Endothelial cell of umbilical vein (primary cell): ENCODE data around the gene PTK6. TPM values are rescaled to one million over a fixed set of nuclear protein-coding genes. Genes with fewer than 3 reads are reported as not detected.

ENCODE experiments used
- BruUV-seq: library from RNA; stranded (reverse); fragments of 400-500 nt; replicated peaks from 2 replicates; lab custom pipeline; 2021; lab: Mats Ljungman, UMichigan
- CTCF ChIA-PET: fragments of 300-600, 350-600 bp; sonication (Branson Sonifier 250); formaldehyde crosslinking; loops from one replicate; lab custom pipeline; 2021; ENCODE audit warnings: antibody characterized with exemption, inconsistent platforms; lab: Charles Lee
- POLR2A ChIA-PET: fragments of 300-600, 350-600 bp; sonication (Branson Sonifier 250); formaldehyde crosslinking; loops from one replicate; lab custom pipeline; 2021; ENCODE audit warnings: antibody characterized with exemption, inconsistent platforms; lab: Charles Lee
- DNase-seq: peaks from one replicate; pipeline ENCODE4 v3.0.0-alpha.2; 2011; ENCODE audit warnings: low read depth, low spot score
- FAIRE-seq: peaks from 2 replicates; lab custom pipeline; 2011; peaks lifted over from hg19 to GRCh38; lab: Jason Lieb, UNC
- H2AFZ ChIP-seq: 2 replicates; pipeline ENCODE4 v1.6.0; 2012; ENCODE audit warnings: low read depth, low read length, control low read depth, inconsistent platforms
- H3K27ac ChIP-seq: 2 replicates; pipeline ENCODE4 v1.5.1; 2011; ENCODE audit warnings: low read depth, mild to moderate bottlenecking, control low read depth, low read length, moderate library complexity; ENCODE audit not compliant: insufficient read depth
- H3K27me3 ChIP-seq, 2 experiments: 2 replicates each; pipeline versions ENCODE4 v1.6.0 to v1.6.1; 2011; ENCODE audit warnings: low read length in 2 of 2, mixed read lengths in 1 of 2; ENCODE audit not compliant: control insufficient read depth in 2 of 2, insufficient read depth in 2 of 2
- H3K36me3 ChIP-seq, 2 experiments: 2 replicates in 1 of 2; 3 replicates in 1 of 2; pipeline ENCODE4 v1.5.1; 2011; ENCODE audit warnings: low read length in 2 of 2, mild to moderate bottlenecking in 1 of 2, moderate library complexity in 1 of 2; ENCODE audit not compliant: control insufficient read depth in 2 of 2, insufficient read depth in 2 of 2; ENCODE audit errors: extremely low read depth in 1 of 2
- H3K4me1 ChIP-seq: 3 replicates; pipeline ENCODE4 v1.5.1; 2011; ENCODE audit warnings: mild to moderate bottlenecking, low read length; ENCODE audit not compliant: control insufficient read depth, insufficient read depth; ENCODE audit errors: extremely low read depth
- H3K4me2 ChIP-seq: 2 replicates; pipeline ENCODE4 v1.6.1; 2011; ENCODE audit warnings: low read length, control low read depth, mixed read lengths; ENCODE audit not compliant: insufficient read depth
- H3K4me3 ChIP-seq, 3 experiments: fragments of 200-600 bp in 1 of 3; sonication (generic), shearing (Covaris generic) in 1 of 3; replicated peaks in 1 of 3; 2 replicates each; pipeline ENCODE4 v1.5.1; 2011 to 2016; ENCODE audit warnings: control low read depth in 3 of 3, low read length in 3 of 3, mild to moderate bottlenecking in 2 of 3, inconsistent platforms in 1 of 3, low read depth in 1 of 3, moderate library complexity in 1 of 3; ENCODE audit not compliant: insufficient read depth in 1 of 3
- H3K79me2 ChIP-seq: 2 replicates; pipeline ENCODE4 v1.6.0; 2012; ENCODE audit warnings: low read length, inconsistent platforms; ENCODE audit not compliant: control insufficient read depth, insufficient read depth
- H3K9ac ChIP-seq: replicated peaks from 2 replicates; pipeline ENCODE3; 2011; ENCODE audit warnings: low read length, control low read depth; ENCODE audit not compliant: insufficient read depth; ENCODE audit errors: extremely low read depth
- H3K9me1 ChIP-seq: replicated peaks from 3 replicates; pipeline ENCODE4 v1.6.0; 2011; ENCODE audit warnings: mild to moderate bottlenecking, low read length; ENCODE audit not compliant: control insufficient read depth, insufficient read depth; ENCODE audit errors: extremely low read depth
- H3K9me3 ChIP-seq: replicated peaks from 2 replicates; pipeline ENCODE4 v1.5.1; 2012; ENCODE audit warnings: low read length, inconsistent platforms; ENCODE audit not compliant: control insufficient read depth, insufficient read depth
- H4K20me1 ChIP-seq: replicated peaks from 2 replicates; pipeline ENCODE3; 2011; ENCODE audit warnings: mild to moderate bottlenecking, low read length; ENCODE audit not compliant: control insufficient read depth, insufficient read depth; ENCODE audit errors: extremely low read depth
- CTCF ChIP-seq, 2 donors: IDR thresholded peaks; 1 replicate in 1 of 2; 2 replicates in 1 of 2; pipeline ENCODE4 v1.5.1; 2011; ENCODE audit warnings: low read length in 2 of 2, mild to moderate bottlenecking in 2 of 2, moderate library complexity in 2 of 2, control low read depth in 1 of 2, inconsistent platforms in 1 of 2, low read depth in 1 of 2; ENCODE audit not compliant: insufficient read depth in 1 of 2; ENCODE audit errors: extremely low read depth in 1 of 2
- EZH2 ChIP-seq: IDR thresholded peaks from 2 replicates; pipeline ENCODE4 v1.6.1; 2012; ENCODE audit warnings: borderline replicate concordance, low read depth, mild to moderate bottlenecking, moderate library complexity, low read length, inconsistent platforms; ENCODE audit not compliant: severe bottlenecking
- FOS ChIP-seq: IDR thresholded peaks from 2 replicates; pipeline ENCODE4 v1.6.1; 2011; ENCODE audit warnings: mild to moderate bottlenecking, low read length, moderate library complexity, borderline replicate concordance; ENCODE audit not compliant: insufficient read depth
- GATA2 ChIP-seq: IDR thresholded peaks from 2 replicates; pipeline ENCODE4 v1.7.0; 2011; ENCODE audit warnings: low read depth, mild to moderate bottlenecking, moderate library complexity, mixed read lengths, low read length; ENCODE audit not compliant: insufficient read length, insufficient read depth
- JUN ChIP-seq: IDR thresholded peaks from 2 replicates; pipeline ENCODE4 v1.6.1; 2011; ENCODE audit warnings: borderline replicate concordance, low read depth; ENCODE audit not compliant: insufficient read length, insufficient read depth
- MYC ChIP-seq: IDR thresholded peaks from one replicate; pipeline ENCODE4 v1.6.1; 2011; ENCODE audit warnings: mild to moderate bottlenecking, low read depth, low read length
- POLR2A ChIP-seq: IDR thresholded peaks from 2 replicates; pipeline ENCODE4 v1.6.1; 2012; ENCODE audit warnings: low read depth, mild to moderate bottlenecking, control low read depth, low read length
- POLR2AphosphoS5 ChIP-seq: IDR thresholded peaks from 2 replicates; pipeline ENCODE4 v1.6.1; 2012; ENCODE audit warnings: low read depth, mild to moderate bottlenecking, control low read depth, low read length, moderate library complexity; ENCODE audit not compliant: insufficient read depth
- dilution Hi-C: fragments of 300-500 bp; cut with MboI; formaldehyde crosslinking; loops from one replicate; pipeline ENCODE4 v1.15.0; 2019; ENCODE audit warnings: low sequenced_read_pairs; ENCODE audit not compliant: extremely low pct_ligation_motif_present
- intact Hi-C: fragments of 100-400 bp; cut with micrococcal nuclease; formaldehyde crosslinking; loops from one replicate; pipeline ENCODE4 v1.10.0; 2022
- polyA plus RNA-seq, 4 experiments: library from polyadenylated mRNA; depleted of rRNA in 3 of 4; stranded (reverse) in 3 of 4; unstranded in 1 of 4; fragments of >200 nt; gene quantifications; 2 replicates each; pipeline versions ENCODE4 v1.2.1 to v1.2.3, GENCODE V29; 2011 to 2012; ENCODE audit warnings: missing spikeins in 1 of 4
- total RNA-seq: library from RNA; stranded (reverse); gene quantifications from 2 replicates; pipeline ENCODE4 v1.2.3, GENCODE V29; 2021
- TF ChIP-seq, protein P1 (sequence below): IDR thresholded peaks from 2 replicates; pipeline ENCODE4 v1.6.1; 2011; ENCODE audit not compliant: insufficient read depth, insufficient read length

Gene PTK6
- total and polyA plus RNA-seq, 2 donors (not counting 3 experiments of a cell fraction or from before 2014, with no cell fraction given): 0.18 TPM; not detected in 1

DNA sequence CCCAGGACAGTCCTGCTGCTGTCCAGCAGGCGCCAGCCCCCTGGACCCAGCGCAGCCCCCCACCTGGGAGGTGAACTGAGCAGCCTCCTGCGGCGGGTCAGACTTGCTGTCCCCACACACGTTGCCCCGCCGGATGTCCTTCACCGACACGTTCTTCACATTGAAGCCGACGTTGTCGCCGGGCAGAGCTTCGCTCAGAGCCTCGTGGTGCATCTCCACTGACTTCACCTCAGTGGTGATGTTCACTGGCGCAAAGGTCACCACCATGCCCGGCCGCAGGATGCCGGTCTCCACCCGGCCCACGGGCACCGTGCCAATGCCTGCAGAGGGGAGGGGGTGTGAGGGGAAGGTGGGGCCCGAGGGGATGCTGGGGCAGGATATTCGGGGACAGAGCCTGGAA, 46.8 kb downstream of the PTK6 start:
- FAIRE-seq (no peak), DNase-seq (no peak)
- ChIA-PET CTCF (no interaction called here), POLR2A (no interaction called here)
- Histone ChIP-seq H3K9me3 (no peaks in the 10 kb centered on the region), H3K27me3 (no peaks in the 10 kb centered on the region), H3K9me1 (no peaks in the 10 kb centered on the region), H3K27ac (no peak overlapping the region), H3K4me1 (no peaks in the 10 kb centered on the region), H3K4me2 (no peak overlapping the region), H3K36me3 (no peaks in the 10 kb centered on the region), H3K9ac (no peak overlapping the region), H4K20me1 (no peaks in the 10 kb centered on the region), H2AFZ (no peak overlapping the region), H3K79me2 (no peaks in the 10 kb centered on the region), H3K4me3 (no peak overlapping the region)
- intact Hi-C loops: no loop called here
- no TSS peak for BruUV-seq
- TF ChIP-seq POLR2A (no peak), POLR2AphosphoS5 (no peak), MYC (no peak), GATA2 (no peak), EZH2 (no peak), FOS (no peak), JUN (no peak), CTCF (IDR thresholded peaks at IDR 0.05; ENCODE audit: extremely low read depth in 1 of 2, insufficient read depth in 1 of 2, low read depth in 1 of 2, low read length in 2 of 2) (no peak)
- TF ChIP-seq, protein P1, sequence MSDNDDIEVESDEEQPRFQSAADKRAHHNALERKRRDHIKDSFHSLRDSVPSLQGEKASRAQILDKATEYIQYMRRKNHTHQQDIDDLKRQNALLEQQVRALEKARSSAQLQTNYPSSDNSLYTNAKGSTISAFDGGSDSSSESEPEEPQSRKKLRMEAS: no peak
- dilution Hi-C loops: no loop called here
